Testis (tissue), 3 donors: ENCODE data around the gene IL32. TPM values are rescaled to one million over a fixed set of nuclear protein-coding genes. Genes with fewer than 3 reads are reported as not detected.

Experiments used
- DNase-seq: peaks from one replicate; pipeline ENCODE4 v3.0.0-alpha.2; 2019
- H3K27ac ChIP-seq, 2 donors: fragments of 200-600 bp; sonication (generic); one replicate each; pipeline ENCODE4 v1.5.1; 2019
- H3K27me3 ChIP-seq: fragments of 200-600 bp; sonication (generic); one replicate; pipeline ENCODE4 v1.5.1; 2019
- H3K36me3 ChIP-seq: fragments of 200-600 bp; sonication (generic); one replicate; pipeline ENCODE4 v1.5.1; 2017; ENCODE audit warnings: low read depth; ENCODE audit errors: missing control alignments
- H3K4me1 ChIP-seq: fragments of 200-600 bp; sonication (generic); one replicate; pipeline ENCODE4 v1.5.1; 2019
- H3K4me3 ChIP-seq, 2 donors: fragments of 200-600 bp; sonication (generic); one replicate each; pipeline ENCODE4 v1.5.1; 2017 to 2019
- H3K9me3 ChIP-seq: fragments of 200-600 bp; sonication (generic); one replicate; pipeline ENCODE4 v1.5.1; 2017
- POLR2A ChIP-seq: fragments of 450-650 bp; IDR thresholded peaks from one replicate; pipeline ENCODE4 v1.6.1; 2017; ENCODE audit warnings: antibody characterized with exemption, mild to moderate bottlenecking, moderate library complexity
- WGBS, 2 donors: methylation state at CpG; one replicate each; pipeline ENCODE4 v1.1.5; 2018; 5-methylcytosine and 5-hydroxymethylcytosine counted together
- intact Hi-C: fragments of 100-400 bp; cut with DNase I; formaldehyde crosslinking; loops from one replicate; pipeline ENCODE4 v1.15.1; 2023; ENCODE audit warnings: low total_unique reads
- polyA plus RNA-seq: library from polyadenylated mRNA; stranded (reverse); fragments of 350-450 nt; fragmentation: Illumina TruSeq; extraction: RNeasy Lipid Tissue Mini Kit (QIAGEN cat#74804); gene quantifications from one replicate; pipeline ENCODE4 v1.2.3, GENCODE V29; 2014; ENCODE audit warnings: low read depth, low replicate concordance; ENCODE audit not compliant: insufficient read depth
- total RNA-seq, 2 donors: library from RNA; depleted of rRNA; stranded (reverse); fragments of >200 nt; gene quantifications; one replicate each; pipeline ENCODE4 v1.2.3, GENCODE V29; 2016
- TF ChIP-seq, protein P1 (sequence below), 3 experiments: fragments of 450-650 bp in 2 of 3; fragments of 200-600 bp in 1 of 3; sonication (generic) in 1 of 3; IDR thresholded peaks; one replicate each; pipeline ENCODE4 v1.5.1; 2016 to 2019; ENCODE audit warnings: antibody characterized with exemption in 3 of 3, mild to moderate bottlenecking in 2 of 3, moderate library complexity in 1 of 3

IL32 gene
- total and polyA plus RNA-seq, 3 donors from 2014 or later, result 27.1 to 62.2 (median 33.0) TPM

DNA sequence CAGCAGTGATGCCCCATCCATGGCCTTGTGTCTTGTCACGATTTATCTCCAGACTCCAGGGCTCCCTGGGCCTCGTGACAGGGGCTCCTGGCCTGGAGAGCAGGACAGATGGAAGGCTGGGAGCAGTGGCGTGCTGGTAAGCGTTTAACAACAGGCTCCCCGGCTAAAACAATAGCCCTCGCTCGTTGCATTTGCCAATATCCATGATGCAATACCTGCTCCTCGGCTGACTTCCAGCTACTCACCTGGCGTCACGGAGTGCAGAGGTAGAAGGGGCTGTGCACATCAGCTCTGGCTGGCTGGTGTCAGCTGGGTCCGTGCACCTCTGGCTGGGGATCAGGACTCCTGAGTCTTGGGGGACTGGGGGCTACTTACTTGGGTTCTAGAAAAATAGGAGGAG is 27.2 kb upstream of the IL32 start:
- Histone ChIP-seq H3K27me3 (no peaks in the 10 kb centered on the region), H3K36me3 (no peaks in the 10 kb centered on the region), H3K4me3 (no peak overlapping the region), H3K9me3 (no peaks in the 10 kb centered on the region), H3K4me1 (no peaks in the 10 kb centered on the region), H3K27ac (no peak overlapping the region)
- no peak for TF ChIP-seq POLR2A
- TF ChIP-seq, protein P1, sequence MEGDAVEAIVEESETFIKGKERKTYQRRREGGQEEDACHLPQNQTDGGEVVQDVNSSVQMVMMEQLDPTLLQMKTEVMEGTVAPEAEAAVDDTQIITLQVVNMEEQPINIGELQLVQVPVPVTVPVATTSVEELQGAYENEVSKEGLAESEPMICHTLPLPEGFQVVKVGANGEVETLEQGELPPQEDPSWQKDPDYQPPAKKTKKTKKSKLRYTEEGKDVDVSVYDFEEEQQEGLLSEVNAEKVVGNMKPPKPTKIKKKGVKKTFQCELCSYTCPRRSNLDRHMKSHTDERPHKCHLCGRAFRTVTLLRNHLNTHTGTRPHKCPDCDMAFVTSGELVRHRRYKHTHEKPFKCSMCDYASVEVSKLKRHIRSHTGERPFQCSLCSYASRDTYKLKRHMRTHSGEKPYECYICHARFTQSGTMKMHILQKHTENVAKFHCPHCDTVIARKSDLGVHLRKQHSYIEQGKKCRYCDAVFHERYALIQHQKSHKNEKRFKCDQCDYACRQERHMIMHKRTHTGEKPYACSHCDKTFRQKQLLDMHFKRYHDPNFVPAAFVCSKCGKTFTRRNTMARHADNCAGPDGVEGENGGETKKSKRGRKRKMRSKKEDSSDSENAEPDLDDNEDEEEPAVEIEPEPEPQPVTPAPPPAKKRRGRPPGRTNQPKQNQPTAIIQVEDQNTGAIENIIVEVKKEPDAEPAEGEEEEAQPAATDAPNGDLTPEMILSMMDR (IDR thresholded peaks at IDR 0.05), result no peak
- intact Hi-C loops, result no loop called here
- DNase-seq, result no peak
- WGBS, 2 donors, result 33 to 49% methylated on average over 9 to 11 of the region's 11 CpGs

DNA sequence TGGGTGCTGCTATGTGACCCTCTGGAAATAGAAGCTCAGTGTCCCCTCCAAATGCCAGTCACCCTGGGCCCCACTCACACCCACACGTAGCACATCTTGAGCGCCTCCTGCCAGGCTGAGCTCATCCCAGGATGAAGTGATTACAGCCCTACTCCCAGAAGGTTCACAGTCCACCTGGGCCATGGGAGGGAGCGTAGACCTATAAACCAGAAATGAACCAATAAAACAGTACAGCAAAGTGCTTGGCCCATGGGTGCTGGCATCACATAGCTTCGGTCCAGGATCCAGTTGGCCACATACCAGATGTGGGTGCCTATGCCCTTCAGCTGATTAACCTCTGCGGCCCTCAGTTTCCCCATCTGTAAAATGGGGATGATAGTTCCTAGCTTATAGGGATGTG is 26.5 kb upstream of the IL32 start:
- no peak for DNase-seq
- TF ChIP-seq, protein P1 (IDR thresholded peaks at IDR 0.05), result no peak
- TF ChIP-seq POLR2A, result no peak
- WGBS, 2 donors, result 73 to 85% methylated on average over 5 of the region's 5 CpGs
- no peaks in the 10 kb centered on the region for H3K4me1 ChIP-seq
- no peaks in the 10 kb centered on the region for H3K27me3 ChIP-seq
- no peak overlapping the region for H3K4me3 ChIP-seq
- H3K9me3 ChIP-seq, result no peaks in the 10 kb centered on the region
- no peak overlapping the region for H3K27ac ChIP-seq
- H3K36me3 ChIP-seq, result no peaks in the 10 kb centered on the region
- intact Hi-C loops, result no loop called here

DNA sequence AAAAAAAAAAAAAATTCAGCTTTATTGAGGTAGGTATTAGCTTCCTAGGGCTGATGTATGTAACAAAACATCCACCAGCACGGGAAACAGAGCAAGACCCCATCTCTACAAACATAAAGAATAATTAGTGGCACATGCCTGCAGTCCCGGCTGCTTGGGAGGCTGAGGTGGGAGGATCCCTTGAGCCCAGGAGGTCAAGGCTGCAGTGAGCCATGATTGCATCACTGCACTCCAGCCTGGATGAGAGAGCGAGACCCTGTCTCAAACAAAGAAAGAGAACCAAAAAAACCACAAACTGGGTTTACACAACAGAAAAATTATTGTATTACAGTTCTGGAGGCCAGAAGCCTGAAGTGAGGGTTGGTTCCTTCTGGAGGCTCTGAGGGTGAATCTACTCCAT is 23.1 kb upstream of the IL32 start:
- Histone ChIP-seq H3K27ac (no peak overlapping the region), H3K9me3 (no peaks in the 10 kb centered on the region), H3K36me3 (no peaks in the 10 kb centered on the region), H3K4me3 (no peak overlapping the region), H3K27me3 (no peaks in the 10 kb centered on the region), H3K4me1 (peaks cover 14% of the 10 kb centered on the region)
- DNase-seq, result no peak
- TF ChIP-seq, protein P1 (IDR thresholded peaks at IDR 0.05), result no peak
- no peak for TF ChIP-seq POLR2A
- WGBS, 2 donors, result 44 to 56% methylated on average over 3 of the region's 3 CpGs
- intact Hi-C loops, result no loop called here

DNA sequence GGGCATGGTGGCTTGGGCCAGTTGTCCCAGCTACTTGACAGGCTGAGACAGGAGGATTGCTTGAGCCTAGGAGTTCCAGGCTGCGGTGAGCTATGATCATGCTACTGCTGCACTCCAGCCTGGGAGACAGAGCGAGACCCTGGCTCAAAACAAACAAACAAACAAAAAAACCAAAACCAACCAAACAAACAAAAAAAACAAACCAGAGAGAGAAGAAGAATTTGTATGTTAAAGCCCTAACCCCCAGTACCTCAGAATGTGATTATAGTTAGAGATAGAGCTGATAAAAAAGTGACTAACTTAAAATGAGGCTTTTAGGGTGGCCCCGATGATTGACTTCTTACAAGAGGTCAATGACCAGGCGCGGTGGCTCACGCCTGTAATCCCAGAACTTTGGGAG is 20.7 kb upstream of the IL32 start:
- no peak for DNase-seq
- Histone ChIP-seq H3K27ac (no peak overlapping the region), H3K9me3 (no peaks in the 10 kb centered on the region), H3K4me3 (no peak overlapping the region), H3K4me1 (peaks cover 14% of the 10 kb centered on the region), H3K27me3 (no peaks in the 10 kb centered on the region), H3K36me3 (no peaks in the 10 kb centered on the region)
- intact Hi-C loops, result no loop called here
- TF ChIP-seq POLR2A, result no peak
- TF ChIP-seq, protein P1 (IDR thresholded peaks at IDR 0.05), result no peak
- WGBS, 2 donors, result 48 to 79% methylated on average over 6 of the region's 6 CpGs

DNA sequence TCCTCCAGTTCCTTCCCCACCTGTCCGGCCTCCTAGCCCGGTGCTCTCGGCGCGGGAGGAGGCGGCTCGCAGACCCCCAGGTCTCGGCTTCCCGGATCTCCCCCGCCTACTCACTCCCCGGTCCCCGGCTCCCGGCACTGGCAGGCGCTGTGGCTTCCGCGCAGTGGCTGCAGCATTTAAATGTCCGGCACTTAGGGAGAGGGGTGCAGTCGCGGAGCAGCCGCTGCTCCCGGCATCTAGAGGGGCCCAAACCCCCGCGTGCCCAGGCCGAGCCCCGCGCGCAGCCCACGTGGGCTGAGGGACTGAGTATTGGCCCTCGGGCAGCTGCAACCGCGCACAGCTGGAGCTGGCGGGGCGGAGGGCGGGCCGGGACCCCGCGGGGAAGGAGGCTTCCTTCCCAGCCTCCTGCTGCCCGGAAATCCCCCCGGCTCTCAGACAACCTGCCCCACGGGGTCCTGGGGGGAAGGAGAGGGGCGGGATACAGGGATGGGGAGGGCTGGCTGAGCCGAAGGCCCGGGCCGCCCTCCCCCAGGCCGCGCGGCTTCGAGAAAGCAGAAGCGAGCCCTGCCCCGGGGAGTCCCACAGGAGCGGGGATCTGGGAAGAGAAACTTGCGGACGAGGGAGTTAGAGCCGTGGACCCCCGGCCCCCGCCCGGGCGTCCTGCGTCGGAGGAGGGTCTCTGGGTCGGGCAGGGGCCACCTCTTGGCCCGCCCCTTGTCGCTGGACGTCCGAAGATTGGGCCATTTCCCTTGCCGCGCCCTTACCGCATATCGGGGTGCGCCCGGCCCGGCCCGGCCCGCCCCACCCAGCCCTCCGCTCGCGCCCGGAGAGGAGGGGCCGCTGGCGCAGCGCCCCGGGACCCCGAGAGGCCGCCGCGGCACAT is 19.4 kb upstream of the IL32 start, which contains the start of gene MMP25:
MMP25 (plus strand) TSS at position 804 of the 883 bp plus-strand sequence. CDS start 357 bp downstream, outside the sequence.
- H3K4me1 ChIP-seq, result peaks cover 14% of the 10 kb centered on the region
- DNase-seq, result no peak
- peak within 1 kb of the TSS; percentile 24 to 47 for H3K4me3 ChIP-seq
- 0% methylated on average over 48 of the region's 86 CpGs; no CpG with 5 or more reads in 1 of the 2 donors for WGBS, 2 donors
- H3K9me3 ChIP-seq, result no peaks in the 10 kb centered on the region
- H3K27me3 ChIP-seq, result no peaks in the 10 kb centered on the region
- no peaks in the 10 kb centered on the region for H3K36me3 ChIP-seq
- no peak within 1 kb of the TSS for H3K27ac ChIP-seq
- intact Hi-C loops, result no loop called here
- TF ChIP-seq POLR2A, result no peak
- TF ChIP-seq, protein P1 (IDR thresholded peaks at IDR 0.05), result no peak
